Upper lobe of left lung (tissue), 4 donors: ENCODE measurements around the gene KANTR.

ENCODE experiments used
- POLR2A ChIP-seq, 4 donors: fragments of 450-650 bp; IDR thresholded peaks; one replicate each; pipeline ENCODE4 v1.5.1; 2016 to 2017; ENCODE audit warnings: antibody characterized with exemption in 4 of 4, mild to moderate bottlenecking in 2 of 4
- POLR2AphosphoS5 ChIP-seq, 2 donors: sonication (generic); formaldehyde crosslinking; IDR thresholded peaks; one replicate each; pipeline ENCODE4 v1.5.1; 2017; ENCODE audit warnings: antibody characterized with exemption in 2 of 2
- TF ChIP-seq, protein P1 (sequence below), 6 experiments: fragments of 450-650 bp in 4 of 6; fragments of 200-600 bp in 2 of 6; sonication (generic) in 2 of 6; IDR thresholded peaks; one replicate each; pipeline ENCODE4 v1.5.1; 2016 to 2019; ENCODE audit warnings: antibody characterized with exemption in 6 of 6

DNA sequence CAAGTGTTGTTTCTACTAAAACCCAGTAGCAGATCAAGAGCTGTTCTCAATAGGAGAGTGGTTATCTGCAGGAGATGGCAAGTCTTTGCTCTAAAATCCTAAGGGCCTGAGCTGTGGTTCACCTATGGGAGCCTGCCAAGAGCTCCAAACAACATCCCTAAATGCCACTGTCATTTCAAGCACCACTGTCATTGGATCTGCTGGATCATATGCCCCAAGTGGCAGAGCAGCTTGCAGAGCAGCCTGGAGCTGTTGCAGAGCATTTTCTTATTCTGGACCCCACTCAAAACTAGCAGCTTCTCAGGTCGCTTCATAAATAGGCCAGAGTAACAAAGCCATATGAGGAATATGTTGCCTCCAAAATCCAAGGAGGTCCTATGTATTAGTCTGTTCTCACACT, 59.6 kb downstream of the KANTR start:
- TF ChIP-seq, protein P1, sequence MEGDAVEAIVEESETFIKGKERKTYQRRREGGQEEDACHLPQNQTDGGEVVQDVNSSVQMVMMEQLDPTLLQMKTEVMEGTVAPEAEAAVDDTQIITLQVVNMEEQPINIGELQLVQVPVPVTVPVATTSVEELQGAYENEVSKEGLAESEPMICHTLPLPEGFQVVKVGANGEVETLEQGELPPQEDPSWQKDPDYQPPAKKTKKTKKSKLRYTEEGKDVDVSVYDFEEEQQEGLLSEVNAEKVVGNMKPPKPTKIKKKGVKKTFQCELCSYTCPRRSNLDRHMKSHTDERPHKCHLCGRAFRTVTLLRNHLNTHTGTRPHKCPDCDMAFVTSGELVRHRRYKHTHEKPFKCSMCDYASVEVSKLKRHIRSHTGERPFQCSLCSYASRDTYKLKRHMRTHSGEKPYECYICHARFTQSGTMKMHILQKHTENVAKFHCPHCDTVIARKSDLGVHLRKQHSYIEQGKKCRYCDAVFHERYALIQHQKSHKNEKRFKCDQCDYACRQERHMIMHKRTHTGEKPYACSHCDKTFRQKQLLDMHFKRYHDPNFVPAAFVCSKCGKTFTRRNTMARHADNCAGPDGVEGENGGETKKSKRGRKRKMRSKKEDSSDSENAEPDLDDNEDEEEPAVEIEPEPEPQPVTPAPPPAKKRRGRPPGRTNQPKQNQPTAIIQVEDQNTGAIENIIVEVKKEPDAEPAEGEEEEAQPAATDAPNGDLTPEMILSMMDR (IDR thresholded peaks at IDR 0.05), result no peak
- no peak for TF ChIP-seq POLR2AphosphoS5 (IDR thresholded peaks at IDR 0.05)
- no peak for TF ChIP-seq POLR2A (IDR thresholded peaks at IDR 0.05)
